GM19043 (cell line): ENCODE data around the gene ATP8B1.

Experiments
- ATAC-seq: cut with Tn5 transposase; IDR thresholded peaks from one replicate; pipeline ENCODE4 v1.9.1; 2021; ENCODE audit warnings: low read depth; ENCODE audit not compliant: unreplicated experiment

The ATP8B1 gene

DNA sequence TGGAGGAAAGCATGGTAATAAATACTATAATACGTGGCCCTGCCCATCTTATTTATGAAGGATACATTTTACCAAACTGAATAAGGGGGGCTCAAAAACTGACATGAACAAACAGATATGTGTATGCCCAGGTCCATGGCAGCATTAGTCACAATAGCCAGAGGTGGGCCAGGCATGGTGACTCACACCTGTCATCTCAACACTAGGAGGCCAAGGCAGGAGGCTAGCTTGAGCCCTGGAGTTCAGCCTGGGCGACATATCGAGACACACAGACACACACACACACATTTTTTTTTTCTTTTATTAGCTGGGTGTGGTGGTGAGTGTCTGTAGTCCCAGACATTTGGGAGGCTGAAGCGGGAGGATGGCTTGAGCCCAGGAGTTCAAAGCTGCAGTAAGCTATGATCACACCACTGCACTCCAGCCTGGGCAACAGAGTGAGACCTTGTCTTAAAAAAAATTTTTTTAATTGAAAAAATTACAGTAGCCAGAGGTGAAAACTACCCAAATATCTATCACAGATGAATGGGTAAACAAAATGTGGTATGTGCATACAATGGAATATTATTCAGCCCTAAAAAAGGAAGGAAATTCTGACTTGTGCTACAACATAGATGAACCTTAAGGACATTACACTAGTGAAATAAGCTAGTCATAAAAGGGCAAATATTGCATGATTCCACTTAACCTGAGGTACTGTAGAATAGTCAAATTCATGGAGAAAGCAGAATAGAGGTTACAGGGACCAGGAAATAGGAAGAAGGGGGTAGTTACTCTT lies 8.0 kb downstream of the ATP8B1 start:
- no peak for ATAC-seq

DNA sequence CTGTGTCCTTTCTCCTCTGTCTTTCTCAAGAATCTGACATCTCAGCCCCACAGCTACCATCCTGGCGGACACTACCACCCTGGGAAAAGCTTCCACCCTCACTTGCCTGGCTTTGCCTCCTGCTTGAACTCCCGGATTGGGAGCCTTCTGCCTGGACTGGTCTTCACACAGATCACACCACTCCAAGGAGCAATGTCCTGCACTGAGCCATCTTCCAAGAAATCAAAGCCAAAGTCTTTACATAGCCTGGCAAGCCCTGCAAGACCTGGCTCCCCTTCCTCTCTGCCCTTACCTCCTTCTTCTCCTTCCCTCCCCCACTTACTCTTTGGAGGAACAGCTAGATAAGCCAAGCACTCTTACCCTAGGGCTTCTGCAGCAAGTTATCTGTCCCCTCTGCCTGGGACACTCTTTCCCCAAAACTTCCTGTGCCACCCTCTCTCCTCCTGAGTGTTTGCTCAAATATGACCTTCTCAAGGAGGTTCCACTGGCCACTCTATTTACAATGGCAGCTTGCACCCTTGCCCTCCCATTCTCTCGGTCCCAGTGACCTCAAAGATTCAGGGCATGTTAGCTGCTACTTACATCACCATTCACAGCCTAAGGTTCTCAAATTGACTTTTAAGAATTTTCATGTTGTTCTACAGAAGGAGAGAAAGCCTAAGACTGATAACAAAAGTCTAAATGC lies 9.7 kb downstream of the ATP8B1 start:
- ATAC-seq, result no peak

DNA sequence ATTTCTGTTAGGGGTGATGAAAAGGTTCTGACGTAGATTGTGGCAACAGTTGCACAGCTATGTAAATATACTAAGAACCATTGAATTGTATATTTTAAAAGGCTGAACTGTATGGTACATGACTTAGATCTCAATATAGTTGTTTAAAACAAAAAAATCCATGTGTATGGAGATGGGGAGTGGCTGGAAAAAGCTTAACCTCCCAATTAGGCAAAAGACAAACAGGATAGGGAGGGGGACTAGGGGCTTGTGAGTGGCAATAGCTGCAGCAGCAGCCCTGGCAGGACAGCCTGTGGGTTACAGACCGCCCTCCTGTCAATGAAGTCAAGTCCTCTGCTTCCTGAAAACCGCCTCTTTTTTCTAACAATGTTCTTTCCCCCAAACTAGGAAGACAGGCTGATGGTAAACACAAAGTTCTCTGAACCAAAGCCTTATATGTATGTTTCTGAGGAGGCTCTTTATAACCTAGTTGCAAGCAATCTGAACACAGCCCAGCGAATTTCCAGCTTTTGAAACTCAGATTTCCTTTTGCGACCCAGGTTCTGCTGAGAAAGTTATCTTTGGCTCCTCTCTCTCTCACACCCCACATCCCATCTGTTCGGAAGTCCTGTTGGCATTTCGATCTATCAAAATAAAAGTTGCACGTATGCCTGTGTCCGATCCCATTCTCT lies 10.3 kb downstream of the ATP8B1 start:
- no peak for ATAC-seq

DNA sequence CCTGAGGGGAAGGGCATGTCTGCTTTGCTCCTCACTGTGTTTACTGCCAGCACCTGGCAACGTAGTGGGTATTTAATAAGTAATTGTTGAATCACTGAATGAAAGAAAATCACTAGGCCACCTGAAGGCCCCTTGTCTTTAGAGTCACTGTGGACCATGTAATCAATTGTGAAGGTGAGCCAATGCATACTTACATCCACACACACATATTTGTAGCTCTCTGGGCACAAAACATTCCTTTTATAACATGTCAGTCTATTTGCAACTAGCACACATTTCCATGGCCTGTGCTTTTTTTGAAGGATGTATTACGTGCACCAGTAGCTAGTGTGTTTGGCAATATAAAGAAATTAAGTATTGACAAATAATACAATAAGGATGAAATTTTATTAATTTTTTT lies 11.2 kb downstream of the ATP8B1 start:
- no peak for ATAC-seq

DNA sequence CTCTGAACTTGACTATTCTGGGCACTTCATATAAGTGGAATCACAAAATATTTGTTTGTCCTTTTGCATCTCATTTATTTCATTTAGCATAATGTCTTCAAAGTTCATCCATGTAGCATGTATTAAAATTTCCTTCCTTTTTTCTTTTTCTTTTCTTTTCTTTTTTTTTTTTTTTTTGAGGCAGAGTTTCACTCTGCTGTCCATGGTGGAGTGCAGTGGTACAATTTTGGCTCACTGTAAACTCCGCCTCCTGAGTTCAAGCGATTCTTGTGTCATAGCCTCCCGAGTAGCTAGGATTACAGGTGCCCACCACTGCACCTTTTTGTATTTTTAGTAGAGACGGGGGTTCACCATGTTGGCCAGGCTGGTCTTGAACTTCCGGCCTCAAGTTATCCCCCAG lies 11.9 kb downstream of the ATP8B1 start:
- ATAC-seq, result no peak

DNA sequence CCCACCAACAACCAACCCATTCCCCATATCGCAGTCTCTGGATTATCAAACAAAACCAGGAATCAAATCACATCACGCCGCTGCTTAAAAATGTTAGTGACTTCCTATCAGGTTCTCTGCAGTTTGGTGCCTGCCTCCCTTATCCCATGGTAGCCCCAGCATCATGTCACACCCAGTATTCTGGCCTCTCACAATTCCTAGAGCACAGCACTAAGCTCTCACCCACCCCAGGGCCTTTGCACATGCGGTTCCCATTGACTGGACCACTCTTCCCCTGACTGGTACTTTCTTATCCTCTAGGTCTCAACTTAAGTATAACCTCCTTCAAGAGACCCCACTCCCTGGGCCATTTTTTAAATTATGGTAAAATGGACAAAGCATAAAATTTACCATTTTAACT lies 12.8 kb downstream of the ATP8B1 start:
- ATAC-seq, result no peak

DNA sequence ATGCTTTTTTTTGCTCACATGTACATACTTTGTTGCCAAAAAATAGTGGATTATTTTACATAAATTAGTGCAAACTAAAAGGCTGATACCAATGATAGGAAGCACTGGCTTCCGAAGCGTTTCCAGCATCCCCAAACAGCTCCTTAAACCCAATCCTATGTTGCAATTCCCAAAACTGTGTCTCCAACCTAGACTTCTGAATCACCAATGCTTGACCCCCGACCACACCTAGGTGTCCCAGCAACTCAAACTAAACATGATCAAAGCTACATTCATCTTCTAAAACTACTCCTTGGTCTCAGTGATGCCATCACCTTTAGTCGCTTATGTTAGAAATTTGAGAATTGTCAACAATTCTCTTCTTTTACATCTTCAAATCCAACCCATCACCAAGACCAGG lies 13.4 kb downstream of the ATP8B1 start:
- no peak for ATAC-seq

DNA sequence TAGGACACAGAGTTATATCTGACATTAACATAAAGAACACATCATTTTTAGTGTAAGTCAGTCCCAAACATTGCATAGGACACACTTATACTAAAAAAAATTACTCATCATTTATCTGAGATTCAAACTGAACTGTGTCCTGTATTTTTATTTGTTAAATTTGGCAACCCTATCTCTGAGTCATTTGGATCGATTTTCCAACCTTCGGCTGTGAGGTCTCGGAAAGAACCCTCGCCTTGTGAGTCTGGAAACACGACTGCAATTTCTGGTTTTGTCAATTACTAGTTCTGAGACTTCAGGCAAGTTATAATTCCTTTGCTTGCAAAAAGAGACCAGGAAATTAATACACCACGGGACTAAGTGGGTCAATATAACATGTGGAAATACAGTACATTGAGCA lies 14.0 kb downstream of the ATP8B1 start:
- no peak for ATAC-seq

DNA sequence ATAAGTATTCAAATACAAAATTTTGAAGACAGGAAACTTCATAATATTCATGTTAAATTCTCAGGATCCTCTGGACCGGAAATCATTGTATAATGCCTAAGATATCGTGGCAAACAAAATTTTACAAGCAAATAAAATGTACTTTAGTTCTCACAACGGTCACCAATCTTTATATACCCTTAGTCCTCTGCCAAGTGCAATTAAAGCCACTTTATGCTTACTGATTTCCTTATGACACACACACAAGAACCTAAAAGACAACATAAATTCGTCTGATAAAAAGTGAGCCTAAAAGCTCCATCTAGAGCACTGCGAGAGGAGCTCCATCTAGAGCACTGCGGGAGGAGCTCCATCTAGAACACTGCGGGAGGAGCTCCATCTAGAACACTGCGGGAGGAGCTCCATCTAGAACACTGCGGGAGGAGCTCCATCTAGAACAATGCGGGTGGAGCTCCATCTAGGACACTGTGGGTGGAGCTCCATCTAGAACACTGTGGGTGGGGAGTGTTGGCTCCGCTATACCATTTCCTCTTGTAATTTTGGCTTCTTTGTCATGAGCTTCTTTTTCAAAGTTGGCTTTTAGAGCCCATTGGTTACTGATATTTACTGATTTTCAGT lies 15.9 kb downstream of the ATP8B1 start:
- no peak for ATAC-seq

DNA sequence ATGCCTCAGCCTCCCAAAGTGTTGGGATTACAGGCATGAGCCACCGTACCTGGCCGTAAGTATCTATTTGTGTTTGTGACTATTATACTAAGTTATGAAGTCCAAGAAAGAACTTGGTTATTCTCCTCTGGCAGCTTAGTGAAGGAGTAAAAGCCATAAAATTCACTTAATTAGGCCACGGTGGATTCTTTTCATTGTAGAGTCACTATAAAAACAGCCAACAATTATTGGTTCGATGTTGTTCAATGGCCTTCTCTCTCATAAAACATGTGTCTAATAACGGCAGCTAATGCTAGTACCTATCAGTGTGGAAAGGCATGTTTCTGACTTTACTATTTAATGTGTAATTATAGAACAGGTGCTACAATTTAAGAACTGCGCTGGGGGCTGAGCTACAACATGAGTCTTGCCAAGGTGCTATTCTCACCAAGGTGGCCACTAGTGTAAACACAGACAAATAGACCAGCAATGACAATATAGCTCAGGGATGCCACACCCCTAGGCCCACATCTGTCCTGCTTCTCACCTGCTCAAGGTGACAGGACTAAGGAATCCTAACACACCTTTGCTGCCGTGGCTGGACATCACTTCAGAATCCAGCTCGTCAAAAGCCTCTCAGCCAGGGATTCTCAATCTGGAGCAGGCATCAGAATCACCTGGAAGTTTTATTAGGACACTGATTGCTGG lies 17.2 kb downstream of the ATP8B1 start:
- ATAC-seq, result no peak

DNA sequence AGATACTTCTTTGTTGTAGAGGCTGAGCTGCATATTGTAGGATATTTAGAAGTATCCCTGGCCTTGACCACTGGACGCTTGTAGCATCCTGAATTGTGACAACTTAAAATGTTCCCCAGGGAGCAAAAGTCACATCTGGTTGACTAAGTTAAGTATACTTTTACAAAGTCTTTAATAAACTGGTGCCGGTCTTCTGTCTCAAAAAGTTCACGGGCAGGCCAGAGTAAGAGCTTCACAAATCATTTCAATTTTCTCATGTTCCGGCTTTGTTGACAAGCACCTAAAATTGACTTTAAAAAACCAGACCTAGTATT lies 18.4 kb downstream of the ATP8B1 start:
- no peak for ATAC-seq

DNA sequence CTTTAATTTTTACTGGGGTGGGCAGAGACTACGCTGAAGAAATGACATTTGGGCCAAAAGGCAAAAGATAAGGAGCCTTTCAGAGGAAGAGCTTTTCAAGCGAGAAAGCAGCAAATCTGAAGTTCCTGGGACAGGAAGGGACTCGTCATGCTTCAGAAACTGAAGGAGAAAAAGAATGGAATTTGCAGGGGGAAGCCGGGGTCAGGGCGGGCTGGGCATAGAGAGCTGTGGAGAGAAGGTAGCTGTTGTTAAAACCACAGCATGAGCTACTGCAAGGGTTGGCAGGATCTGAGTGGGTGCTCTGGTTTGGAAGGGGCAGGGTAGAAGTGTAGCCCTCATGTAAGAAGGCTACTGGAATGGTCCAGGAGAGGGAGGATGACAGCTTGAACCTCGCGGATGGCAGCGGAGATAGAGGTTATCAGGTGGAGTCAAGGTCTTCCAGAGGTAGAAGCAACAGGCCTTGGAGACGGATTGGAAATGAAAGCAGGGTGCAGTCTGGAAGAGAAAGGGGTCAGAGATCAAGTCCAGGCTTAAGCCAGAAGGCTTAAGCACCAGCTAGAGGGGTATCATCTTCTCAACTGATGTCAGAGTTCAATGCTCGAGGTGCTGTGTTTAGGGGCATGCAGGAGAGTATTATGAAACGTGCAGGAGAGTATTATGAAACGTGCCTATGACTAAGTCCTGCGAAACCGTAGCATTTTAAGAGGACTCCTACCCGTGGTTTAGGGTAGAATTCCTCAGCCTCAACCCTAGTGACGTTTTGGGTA lies 18.9 kb downstream of the ATP8B1 start:
- ATAC-seq, result no peak

DNA sequence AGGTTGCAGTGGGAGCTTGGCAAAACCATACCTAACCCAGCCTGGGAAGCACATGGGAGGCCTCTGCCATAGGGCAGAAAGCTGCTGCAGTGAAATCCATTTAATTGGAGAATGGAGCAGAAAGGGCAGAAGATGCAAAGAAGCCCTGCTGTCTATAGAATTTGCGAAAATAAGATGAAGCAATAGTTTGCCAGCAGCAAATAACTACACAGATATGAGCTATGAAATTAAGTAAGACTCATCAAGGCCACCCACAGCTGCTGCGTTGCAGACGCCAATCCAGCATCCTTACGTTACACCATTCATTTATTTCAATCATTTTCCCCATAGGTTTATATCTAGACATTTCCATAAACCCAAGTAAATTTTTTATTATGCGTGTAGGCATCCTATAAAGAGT lies 21.1 kb downstream of the ATP8B1 start:
- no peak for ATAC-seq

DNA sequence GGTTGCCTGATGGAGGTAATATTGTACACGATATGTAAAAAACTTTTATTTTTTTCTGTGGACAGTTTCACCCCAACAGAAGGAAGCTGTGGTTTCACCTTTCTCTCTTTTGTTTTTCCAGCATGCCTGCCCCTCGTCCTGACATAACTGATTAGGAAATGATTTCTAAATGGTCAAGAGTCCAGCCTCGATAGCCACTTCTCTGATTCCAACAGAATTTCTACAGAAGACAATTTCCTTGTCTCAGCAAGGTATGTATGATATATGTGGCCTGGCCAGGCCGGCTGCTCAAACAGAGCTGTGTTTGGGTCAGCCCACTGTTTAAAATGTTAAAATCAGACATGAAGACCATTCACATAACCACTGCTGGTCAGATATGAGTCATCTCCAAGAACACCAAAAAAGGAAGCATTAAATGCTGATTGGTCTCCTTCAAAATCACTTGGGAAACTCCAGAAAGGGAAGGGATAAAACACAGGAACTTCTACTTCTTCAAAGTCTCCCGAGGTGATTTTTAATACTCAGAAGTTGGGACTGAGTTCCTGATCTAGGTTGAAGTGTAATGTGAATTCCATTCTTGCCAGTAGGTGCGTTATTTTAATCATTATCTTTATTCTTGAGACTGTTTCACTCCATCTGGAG lies 22.3 kb downstream of the ATP8B1 start:
- ATAC-seq, result peak; percentile 84

DNA sequence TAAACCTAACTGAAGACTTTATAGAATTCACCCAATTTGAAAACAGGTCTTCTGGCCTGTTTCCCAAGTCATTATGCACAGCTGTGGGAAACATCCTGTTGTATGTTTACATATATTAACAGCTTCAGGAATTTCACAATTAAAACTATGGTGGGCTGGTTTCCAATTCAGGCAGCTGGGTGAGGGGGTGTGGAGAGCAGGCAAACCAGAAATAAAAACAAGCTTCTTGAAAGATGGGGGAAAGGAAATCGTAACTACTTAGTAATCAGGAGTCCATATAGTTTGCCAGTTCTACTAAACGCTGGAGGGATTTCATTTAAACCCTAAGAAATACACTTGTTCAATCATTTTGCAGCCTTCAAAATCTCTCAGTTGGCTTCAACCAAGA lies 22.8 kb downstream of the ATP8B1 start:
- ATAC-seq, result peak; percentile 15

DNA sequence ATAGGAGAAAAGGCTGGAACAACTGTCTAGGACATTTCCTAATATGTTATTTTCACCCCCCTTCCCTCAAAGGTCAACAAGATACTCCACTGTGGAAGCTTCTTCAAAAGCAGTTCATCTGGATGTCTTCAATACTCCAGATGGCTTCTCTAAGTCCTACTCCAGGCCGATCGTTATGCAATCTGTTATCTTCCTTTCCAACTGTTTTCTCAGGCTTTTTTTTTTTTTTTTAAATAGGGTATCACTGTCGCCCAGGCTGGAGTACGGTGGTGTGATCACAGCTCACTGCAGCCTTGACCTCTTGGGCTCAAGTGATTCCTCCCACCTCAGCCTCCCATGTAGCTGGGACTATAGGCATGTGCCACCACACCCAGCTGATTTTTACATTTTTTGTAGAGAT lies 26.3 kb downstream of the ATP8B1 start:
- ATAC-seq, result no peak

DNA sequence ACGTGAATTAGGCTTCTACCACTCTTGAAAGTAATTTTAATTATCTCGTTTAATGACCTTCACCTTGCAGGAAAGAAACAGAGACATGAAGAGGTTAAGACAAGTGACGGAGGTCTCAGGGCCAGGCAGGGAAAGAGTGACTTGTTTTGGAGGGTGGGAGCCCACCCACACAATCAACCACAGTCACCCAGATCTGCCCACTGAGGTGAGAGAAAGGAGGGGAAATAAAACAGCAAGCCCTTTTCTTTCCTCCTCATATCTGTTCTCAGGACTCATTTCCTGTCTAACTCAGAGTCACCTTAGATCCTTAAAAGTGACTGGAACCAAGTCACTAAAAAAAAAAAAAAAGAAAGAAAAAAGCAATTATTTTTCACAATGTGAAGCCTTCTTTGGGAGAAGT lies 26.8 kb downstream of the ATP8B1 start:
- ATAC-seq, result no peak

DNA sequence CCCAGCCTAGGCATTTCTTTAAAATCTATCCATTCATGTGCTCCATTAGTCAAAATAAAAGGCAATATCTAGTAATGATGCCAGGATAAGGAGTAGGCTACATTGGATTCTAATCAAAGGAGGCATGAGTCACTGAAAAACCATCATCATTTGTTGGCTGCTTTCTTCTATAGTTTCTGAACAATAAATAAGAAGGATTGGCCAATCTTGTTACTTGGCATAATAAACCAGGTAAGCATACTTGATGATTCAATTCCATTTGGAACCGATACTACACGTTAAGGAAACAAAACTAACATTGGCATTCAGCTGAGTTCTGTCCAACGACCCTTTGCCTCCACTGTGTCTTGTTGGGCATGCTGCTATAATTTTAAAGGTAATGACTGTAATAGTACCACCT lies 27.2 kb downstream of the ATP8B1 start:
- ATAC-seq, result no peak

DNA sequence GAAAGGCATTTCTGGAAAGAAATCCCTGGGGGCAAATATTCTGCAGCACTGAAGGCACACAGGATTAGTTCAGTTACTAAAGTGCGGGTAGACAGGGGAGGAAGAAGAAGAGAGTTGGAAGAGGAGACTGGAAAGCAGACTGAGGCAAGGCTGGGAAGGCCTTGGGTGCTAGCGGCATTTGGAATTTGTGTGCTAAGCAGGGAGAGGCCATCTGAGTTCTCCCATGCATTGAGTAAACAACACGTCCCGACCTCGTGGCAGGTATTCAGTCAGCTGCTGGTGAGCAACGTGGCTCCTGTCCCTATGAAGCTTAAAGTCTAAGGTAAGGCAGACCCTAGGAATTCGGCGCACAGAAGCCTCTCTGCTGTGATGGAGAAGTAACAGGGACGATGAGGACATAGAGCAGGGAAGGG lies 30.7 kb downstream of the ATP8B1 start:
- no peak for ATAC-seq

DNA sequence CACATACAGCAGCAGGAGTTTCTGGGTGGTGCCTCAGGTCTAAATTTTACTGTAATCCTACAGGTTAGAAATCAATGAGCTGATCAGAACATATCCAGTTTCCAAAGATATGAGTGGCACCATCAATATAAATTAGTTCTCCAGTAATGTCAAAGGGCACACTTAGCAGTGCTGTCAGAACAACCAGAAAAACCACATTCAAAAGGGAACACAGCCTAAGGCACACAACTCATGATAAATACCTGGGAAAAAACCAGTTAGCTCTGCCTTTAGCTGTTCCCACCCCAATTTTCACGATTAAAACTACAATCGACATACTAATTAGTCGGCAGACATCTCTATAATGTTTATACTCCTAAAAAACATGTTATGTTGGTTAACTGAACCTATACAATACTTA lies 31.5 kb downstream of the ATP8B1 start:
- no peak for ATAC-seq
